Calu3 (cell line): Measurements from ENCODE around the gene FAM3C. TPM values are rescaled to one million over a fixed set of nuclear protein-coding genes. Genes with fewer than 3 reads are reported as not detected.
A peak's percentile ranks its signal among the peaks of the same experiment; 100 is the strongest.

Source experiments
- BruUV-seq: library from RNA; stranded (reverse); fragments of 400-500 nt; replicated peaks from 2 replicates; lab custom pipeline; 2021; lab: Mats Ljungman, UMichigan
- CTCF ChIA-PET: fragments of 300-600 bp; sonication (Branson Sonifier 250); formaldehyde crosslinking; loops from one replicate; lab custom pipeline; 2022; ENCODE audit warnings: antibody characterized with exemption; lab: Charles Lee
- DNase-seq: peaks from one replicate; pipeline ENCODE4 v3.0.0; 2022
- H3K27ac Mint-ChIP-seq: one replicate; pipeline ENCODE4 v1.8.0; 2022; ENCODE audit warnings: mixed read lengths; ENCODE audit not compliant: unreplicated experiment
- H3K27me3 Mint-ChIP-seq: one replicate; pipeline ENCODE4 v1.8.0; 2022; ENCODE audit warnings: mixed read lengths; ENCODE audit not compliant: unreplicated experiment
- H3K36me3 Mint-ChIP-seq: one replicate; pipeline ENCODE4 v1.8.0; 2022; ENCODE audit warnings: mild to moderate bottlenecking, moderate library complexity, mixed read lengths; ENCODE audit not compliant: insufficient read depth, unreplicated experiment
- H3K4me1 Mint-ChIP-seq: one replicate; pipeline ENCODE4 v1.8.0; 2022; ENCODE audit warnings: mild to moderate bottlenecking, low read depth, mixed read lengths; ENCODE audit not compliant: unreplicated experiment
- H3K4me3 Mint-ChIP-seq: one replicate; pipeline ENCODE4 v1.8.0; 2022; ENCODE audit warnings: mild to moderate bottlenecking, low read depth, moderate library complexity, mixed read lengths; ENCODE audit not compliant: unreplicated experiment
- H3K9me3 Mint-ChIP-seq: one replicate; pipeline ENCODE4 v1.8.0; 2022; ENCODE audit warnings: low read depth, mixed read lengths; ENCODE audit not compliant: unreplicated experiment
- intact Hi-C: fragments of 100-400 bp; cut with micrococcal nuclease; formaldehyde crosslinking; loops from one replicate; pipeline ENCODE4 v1.10.0; 2022; ENCODE audit not compliant: unreplicated experiment
- total RNA-seq: library from RNA; stranded (reverse); gene quantifications from 2 replicates; pipeline ENCODE4 v1.2.3, GENCODE V29; 2022
- TF ChIP-seq, protein P1 (sequence below): fragments of 200-600 bp; IDR thresholded peaks from one replicate; pipeline ENCODE4 v1.8.0; 2022; ENCODE audit warnings: antibody characterized with exemption; ENCODE audit not compliant: unreplicated experiment

The FAM3C gene
- total RNA-seq, 1 experiment from 2014 or later = 206 TPM

DNA sequence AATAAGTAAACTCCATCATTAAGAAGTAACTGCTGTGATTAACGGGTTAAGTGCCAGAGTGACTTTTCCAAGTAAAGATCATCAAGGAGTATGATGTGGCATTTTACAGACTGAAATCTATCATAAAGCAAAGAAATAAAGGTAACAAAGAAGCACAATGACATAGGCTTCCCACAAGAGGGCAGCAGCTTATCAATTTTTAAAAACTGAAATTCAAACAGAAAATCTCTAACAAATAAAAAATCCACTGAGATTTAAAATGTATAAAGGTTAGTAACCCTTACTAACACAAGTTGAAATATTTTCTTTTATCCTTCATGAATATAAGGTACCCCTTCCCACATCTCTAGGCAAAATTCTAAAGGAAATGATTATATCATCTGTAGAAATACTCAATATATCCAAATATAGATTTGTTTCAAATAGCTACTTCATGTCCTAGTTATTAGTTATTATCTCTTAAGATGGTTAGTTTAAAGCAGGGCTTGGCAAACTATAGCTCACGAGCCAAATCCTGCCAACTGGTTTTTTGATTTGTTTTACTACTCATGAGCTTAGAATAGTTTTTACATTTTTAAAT, 29.2 kb downstream of the FAM3C start:
- TF ChIP-seq, protein P1, sequence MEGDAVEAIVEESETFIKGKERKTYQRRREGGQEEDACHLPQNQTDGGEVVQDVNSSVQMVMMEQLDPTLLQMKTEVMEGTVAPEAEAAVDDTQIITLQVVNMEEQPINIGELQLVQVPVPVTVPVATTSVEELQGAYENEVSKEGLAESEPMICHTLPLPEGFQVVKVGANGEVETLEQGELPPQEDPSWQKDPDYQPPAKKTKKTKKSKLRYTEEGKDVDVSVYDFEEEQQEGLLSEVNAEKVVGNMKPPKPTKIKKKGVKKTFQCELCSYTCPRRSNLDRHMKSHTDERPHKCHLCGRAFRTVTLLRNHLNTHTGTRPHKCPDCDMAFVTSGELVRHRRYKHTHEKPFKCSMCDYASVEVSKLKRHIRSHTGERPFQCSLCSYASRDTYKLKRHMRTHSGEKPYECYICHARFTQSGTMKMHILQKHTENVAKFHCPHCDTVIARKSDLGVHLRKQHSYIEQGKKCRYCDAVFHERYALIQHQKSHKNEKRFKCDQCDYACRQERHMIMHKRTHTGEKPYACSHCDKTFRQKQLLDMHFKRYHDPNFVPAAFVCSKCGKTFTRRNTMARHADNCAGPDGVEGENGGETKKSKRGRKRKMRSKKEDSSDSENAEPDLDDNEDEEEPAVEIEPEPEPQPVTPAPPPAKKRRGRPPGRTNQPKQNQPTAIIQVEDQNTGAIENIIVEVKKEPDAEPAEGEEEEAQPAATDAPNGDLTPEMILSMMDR = peak; percentile 39
- no peak overlapping the region for H3K27ac Mint-ChIP-seq
- intact Hi-C loops = loop anchor here (1.0 to 10.0 kb wide), 4 partner anchors 30 to 628 kb away; partner anchors contain the start of gene FAM3C
- H3K4me1 Mint-ChIP-seq = peaks cover 28% of the 10 kb centered on the region
- H3K36me3 Mint-ChIP-seq = peaks cover 47% of the 10 kb centered on the region
- CTCF ChIA-PET = interaction anchor here (0.8 to 2.0 kb wide), 7 partner anchors 17 to 628 kb away, joined by 3 to 8 read pairs (median 7); partner anchors contain the start of gene FAM3C
- H3K27me3 Mint-ChIP-seq = no peaks in the 10 kb centered on the region
- BruUV-seq = no TSS peak
- H3K4me3 Mint-ChIP-seq = no peak overlapping the region
- no peaks in the 10 kb centered on the region for H3K9me3 Mint-ChIP-seq
- DNase-seq = peak; percentile 15

DNA sequence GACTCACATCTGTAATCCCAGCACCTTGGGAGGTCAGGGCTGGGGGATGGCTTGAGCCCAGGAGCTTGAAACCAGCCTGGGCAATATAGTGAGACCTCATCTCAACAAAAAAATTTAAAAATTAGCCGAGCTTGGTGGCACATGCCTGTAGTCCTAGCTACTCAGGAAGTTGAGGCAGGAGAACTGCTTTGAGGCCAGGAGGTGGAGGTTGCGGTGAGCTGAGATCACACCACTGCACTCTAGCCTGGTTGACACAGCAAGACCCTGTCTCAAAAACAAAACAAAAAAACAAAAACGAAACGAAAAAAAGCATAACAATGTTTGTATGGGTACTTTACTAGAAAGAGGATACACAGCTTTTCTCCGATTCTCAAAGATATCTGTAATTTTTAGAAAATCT, 35.5 kb downstream of the FAM3C start:
- no TSS peak for BruUV-seq
- TF ChIP-seq, protein P1 = no peak
- intact Hi-C loops = loop anchor here (10.0 kb wide), 1 partner anchor 384 kb away; no protein-coding TSS in a partner anchor

DNA sequence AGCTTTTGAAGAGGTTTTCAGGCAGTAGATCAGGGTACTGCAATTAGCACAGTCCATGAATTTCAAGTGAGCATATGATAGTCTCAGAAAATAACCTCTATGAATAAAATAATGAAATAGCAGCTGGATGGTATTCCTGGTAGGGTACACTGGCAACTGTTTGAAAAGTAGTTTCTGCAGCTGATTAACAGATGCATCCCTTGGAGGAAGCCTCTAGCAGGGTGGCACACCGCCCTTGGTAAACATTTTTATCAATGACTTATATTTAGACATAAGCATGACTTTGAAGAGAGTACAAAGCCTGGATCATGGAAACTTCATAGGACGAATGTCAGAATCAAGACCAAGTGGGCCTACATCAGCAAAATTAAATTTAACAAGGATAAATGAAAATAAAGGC, 40.5 kb downstream of the FAM3C start:
- CTCF ChIA-PET = interaction anchor here (0.7 kb wide), 1 partner anchor 393 kb away, joined by 3 read pairs; no protein-coding TSS in a partner anchor
- BruUV-seq = no TSS peak

More for the DNA sequence above, 35.5 kb downstream of the FAM3C start:
- Mint-ChIP-seq H3K27ac (no peak overlapping the region), H3K4me1 (no peaks in the 10 kb centered on the region), H3K36me3 (peaks cover 47% of the 10 kb centered on the region), H3K9me3 (no peaks in the 10 kb centered on the region), H3K27me3 (no peaks in the 10 kb centered on the region), H3K4me3 (no peak overlapping the region)
- DNase-seq = no peak
- CTCF ChIA-PET = no interaction called here

DNA sequence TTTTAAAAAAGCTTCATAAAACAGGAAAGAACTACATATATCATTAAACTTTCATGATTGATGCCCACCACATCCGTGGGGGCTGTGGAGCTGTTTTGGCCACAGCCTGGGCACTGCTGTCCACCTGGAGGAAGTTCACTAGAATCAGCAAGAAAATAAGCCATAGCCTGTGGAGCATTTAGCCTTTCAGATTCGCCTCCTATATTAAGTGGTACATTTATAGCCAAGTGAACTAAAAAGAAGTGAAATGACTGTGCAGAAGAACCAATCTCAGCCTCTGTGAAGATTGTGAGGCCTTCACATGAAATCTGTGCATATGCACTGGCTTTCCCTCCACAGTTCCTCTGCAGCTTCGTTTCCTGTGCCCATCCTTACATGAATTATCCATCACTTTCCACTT, 43.8 kb downstream of the FAM3C start:
- Mint-ChIP-seq H3K4me3 (no peak overlapping the region), H3K27me3 (no peaks in the 10 kb centered on the region), H3K4me1 (no peaks in the 10 kb centered on the region), H3K36me3 (peaks cover 43% of the 10 kb centered on the region), H3K9me3 (no peaks in the 10 kb centered on the region), H3K27ac (no peak overlapping the region)
- intact Hi-C loops = no loop called here
- DNase-seq = no peak
- TF ChIP-seq, protein P1 = no peak
- CTCF ChIA-PET = interaction anchor here (2.1 kb wide), 1 partner anchor 21 kb away, joined by 4 read pairs; no protein-coding TSS in a partner anchor
- no TSS peak for BruUV-seq

More for the DNA sequence above, 40.5 kb downstream of the FAM3C start:
- no peaks in the 10 kb centered on the region for H3K27me3 Mint-ChIP-seq
- H3K4me3 Mint-ChIP-seq = no peak overlapping the region
- no peaks in the 10 kb centered on the region for H3K9me3 Mint-ChIP-seq
- intact Hi-C loops = no loop called here
- H3K4me1 Mint-ChIP-seq = no peaks in the 10 kb centered on the region
- no peak overlapping the region for H3K27ac Mint-ChIP-seq
- DNase-seq = no peak
- TF ChIP-seq, protein P1 = no peak
- H3K36me3 Mint-ChIP-seq = peaks cover 57% of the 10 kb centered on the region
